HCT116 (cell line): Measurements from ENCODE around the gene GBP7. TPM values are rescaled to one million over a fixed set of nuclear protein-coding genes. Genes with fewer than 3 reads are reported as not detected.

ENCODE experiments used
- ATAC-seq: fragments of 200-7000 bp; cut with Tn5 transposase; 2 replicates; pipeline ENCODE4 v1.9.1; 2020; ENCODE audit warnings: mild to moderate bottlenecking, moderate library complexity
- BruUV-seq: library from RNA; stranded (reverse); fragments of 400-500 nt; replicated peaks from 2 replicates; lab custom pipeline; 2021; lab: Mats Ljungman, UMichigan
- CTCF ChIA-PET: fragments of 300-600 bp; sonication (Branson Sonifier 250); formaldehyde crosslinking; loops from one replicate; lab custom pipeline; 2021; ENCODE audit warnings: antibody characterized with exemption; lab: Charles Lee
- POLR2A ChIA-PET: fragments of 300-600, 350-600 bp; sonication (Branson Sonifier 250); formaldehyde crosslinking; loops from one replicate; lab custom pipeline; 2021; ENCODE audit warnings: antibody characterized with exemption; lab: Charles Lee
- RAD21 ChIA-PET, 2 experiments: fragments of 300-600 bp; sonication (Branson Sonifier 250); formaldehyde crosslinking; loops; one replicate each; lab custom pipeline; 2023; ENCODE audit warnings: low total read pairs in 2 of 2; ENCODE audit not compliant: uncharacterized antibody in 2 of 2, unreplicated experiment in 2 of 2, low non-redundant PET in 1 of 2; lab: Charles Lee
- DNase-seq: peaks from one replicate; pipeline ENCODE4 v3.0.0-alpha.2; 2010; ENCODE audit warnings: low read depth, low spot score
- H2AFZ ChIP-seq: fragments of 200-600 bp; shearing (Covaris generic), sonication (generic); 2 replicates; pipeline ENCODE4 v1.6.1; 2017; ENCODE audit warnings: low read depth, mixed run types, mixed read lengths, antibody characterized with exemption, low read length; ENCODE audit not compliant: poor library complexity, severe bottlenecking
- H3K27ac ChIP-seq: 2 replicates; pipeline ENCODE4 v1.5.1; 2012; ENCODE audit warnings: low read depth, low read length
- H3K27me3 ChIP-seq: fragments of 200-600 bp; sonication (generic); 2 replicates; pipeline ENCODE4 v1.6.1; 2016; ENCODE audit warnings: mixed run types, low read length, mixed read lengths; ENCODE audit not compliant: insufficient read depth
- H3K36me3 ChIP-seq, 2 experiments: fragments of 200-500 bp in 1 of 2; fragments of 200-600 bp in 1 of 2; sonication (Bioruptor generic) in 1 of 2; sonication (generic) in 1 of 2; 2 replicates each; pipeline versions ENCODE4 v1.5.1 to v1.6.1; 2014 to 2016; ENCODE audit warnings: low read length in 2 of 2, inconsistent platforms in 1 of 2, mixed read lengths in 1 of 2, mixed run types in 1 of 2; ENCODE audit not compliant: insufficient read depth in 2 of 2, control insufficient read depth in 1 of 2
- H3K4me1 ChIP-seq, 2 experiments: fragments of 200-600 bp in 1 of 2; sonication (generic) in 1 of 2; 2 replicates each; pipeline versions ENCODE4 v1.5.1 to v1.6.1; 2012 to 2017; ENCODE audit warnings: low read length in 2 of 2, inconsistent platforms in 1 of 2, mild to moderate bottlenecking in 1 of 2, mixed read lengths in 1 of 2, mixed run types in 1 of 2, moderate library complexity in 1 of 2; ENCODE audit not compliant: insufficient read depth in 2 of 2, control insufficient read depth in 1 of 2
- H3K4me2 ChIP-seq: fragments of 200-600 bp; sonication (generic); 2 replicates; pipeline ENCODE4 v1.6.1; 2017; ENCODE audit warnings: mixed run types, low read length, mixed read lengths
- H3K4me3 ChIP-seq, 2 experiments: fragments of 200-600 bp in 1 of 2; sonication (generic) in 1 of 2; replicated peaks in 1 of 2; 2 replicates each; pipeline ENCODE4 v1.5.1; 2011 to 2016; ENCODE audit warnings: low read length in 2 of 2, control low read depth in 1 of 2, low read depth in 1 of 2, mild to moderate bottlenecking in 1 of 2, mixed read lengths in 1 of 2, mixed run types in 1 of 2
- H3K79me2 ChIP-seq: fragments of 200-600 bp; sonication (generic); 2 replicates; pipeline ENCODE4 v1.6.1; 2017; ENCODE audit warnings: mild to moderate bottlenecking, mixed run types, low read length, moderate library complexity, mixed read lengths; ENCODE audit not compliant: insufficient read depth
- H3K9ac ChIP-seq: fragments of 200-600 bp; sonication (generic); 2 replicates; pipeline ENCODE4 v1.6.1; 2016; ENCODE audit warnings: low read length, mixed read lengths
- H3K9me2 ChIP-seq: fragments of 200-600 bp; sonication (generic), shearing (Covaris generic); 2 replicates; pipeline ENCODE4 v1.6.1; 2017; ENCODE audit warnings: mixed run types, mild to moderate bottlenecking, moderate library complexity; ENCODE audit not compliant: insufficient read depth
- H3K9me3 ChIP-seq, 2 experiments: fragments of 200-500 bp in 1 of 2; fragments of 200-600 bp in 1 of 2; sonication (Bioruptor generic) in 1 of 2; sonication (generic) in 1 of 2; 2 replicates each; pipeline ENCODE4 v1.6.1; 2014 to 2017; ENCODE audit warnings: low read length in 2 of 2, mixed read lengths in 2 of 2, inconsistent platforms in 1 of 2, low read depth in 1 of 2, mild to moderate bottlenecking in 1 of 2, mixed run types in 1 of 2, moderate library complexity in 1 of 2; ENCODE audit not compliant: control insufficient read depth in 1 of 2, insufficient read depth in 1 of 2
- H4K20me1 ChIP-seq: fragments of 200-600 bp; sonication (generic), shearing (Covaris generic); 2 replicates; pipeline ENCODE4 v1.6.1; 2017; ENCODE audit warnings: mixed run types, mild to moderate bottlenecking, moderate library complexity; ENCODE audit not compliant: insufficient read depth
- EGR1 ChIP-seq: IDR thresholded peaks from 2 replicates; pipeline ENCODE4 v1.6.1; 2012; ENCODE audit warnings: low read depth
- ELF1 ChIP-seq: IDR thresholded peaks from 2 replicates; pipeline ENCODE4 v1.6.1; 2012; ENCODE audit warnings: low read depth, borderline replicate concordance
- EZH2 ChIP-seq: fragments of 200-600 bp; sonication (generic); IDR thresholded peaks from 2 replicates; pipeline ENCODE4 v1.6.1; 2017; ENCODE audit warnings: antibody characterized with exemption, mixed run types
- EZH2phosphoT487 ChIP-seq: fragments of 200-600 bp; IDR thresholded peaks from 2 replicates; pipeline ENCODE4 v1.6.1; 2018; ENCODE audit warnings: antibody characterized with exemption, borderline replicate concordance
- FOSL1 ChIP-seq: IDR thresholded peaks from 2 replicates; pipeline ENCODE4 v1.6.1; 2012; ENCODE audit warnings: low read depth
- JUND ChIP-seq: IDR thresholded peaks from 2 replicates; pipeline ENCODE4 v1.6.1; 2012
- SRF ChIP-seq: IDR thresholded peaks from 2 replicates; pipeline ENCODE4 v1.6.1; 2012; ENCODE audit warnings: low read depth
- TCF7L2 ChIP-seq: IDR thresholded peaks from 2 replicates; pipeline ENCODE4 v1.7.0; 2011; ENCODE audit warnings: borderline replicate concordance, inconsistent platforms; ENCODE audit not compliant: insufficient read depth, insufficient read length; ENCODE audit errors: extremely low read depth
- YY1 ChIP-seq: IDR thresholded peaks from 2 replicates; pipeline ENCODE4 v1.6.1; 2011; ENCODE audit warnings: low read length, low read depth, moderate library complexity, mild to moderate bottlenecking; ENCODE audit not compliant: insufficient replicate concordance; ENCODE audit errors: extremely low read depth
- ZFX ChIP-seq: fragments of 450-650 bp; IDR thresholded peaks from 2 replicates; pipeline ENCODE4 v1.6.1; 2017
- ZNF274 ChIP-seq: fragments of 200-500 bp; sonication (Bioruptor generic); IDR thresholded peaks from 2 replicates; pipeline ENCODE4 v1.6.1; 2014; ENCODE audit warnings: mild to moderate bottlenecking, low read depth, low read length, inconsistent platforms
- intact Hi-C: fragments of 100-400 bp; cut with micrococcal nuclease; formaldehyde crosslinking; loops from 2 replicates; pipeline ENCODE4 v1.10.0; 2022
- total RNA-seq: library from RNA; stranded (reverse); gene quantifications from one replicate; pipeline ENCODE4 v1.2.1, GENCODE V29; 2021; ENCODE audit not compliant: unreplicated experiment
- TF ChIP-seq, protein P1 (sequence below): IDR thresholded peaks from 2 replicates; pipeline ENCODE4 v1.6.1; 2012
- TF ChIP-seq, protein P2 (sequence below): IDR thresholded peaks from 2 replicates; pipeline ENCODE4 v1.6.1; 2011; ENCODE audit warnings: mild to moderate bottlenecking, low read length, moderate library complexity; ENCODE audit not compliant: insufficient replicate concordance; ENCODE audit errors: extremely low read depth
- TF ChIP-seq, protein P3 (sequence below), 3 experiments: fragments of 200-600 bp in 1 of 3; sonication (generic) in 1 of 3; IDR thresholded peaks in 2 of 3; conservative IDR thresholded peaks in 1 of 3; 2 replicates each; pipeline ENCODE4 v1.5.1; 2012 to 2017; ENCODE audit warnings: low read depth in 2 of 3, low read length in 2 of 3, antibody characterized with exemption in 1 of 3, borderline replicate concordance in 1 of 3, control low read depth in 1 of 3, mild to moderate bottlenecking in 1 of 3, mixed read lengths in 1 of 3, mixed run types in 1 of 3, moderate library complexity in 1 of 3; ENCODE audit not compliant: insufficient read depth in 1 of 3

The GBP7 gene
- total RNA-seq, 1 experiment from 2014 or later: not detected

DNA sequence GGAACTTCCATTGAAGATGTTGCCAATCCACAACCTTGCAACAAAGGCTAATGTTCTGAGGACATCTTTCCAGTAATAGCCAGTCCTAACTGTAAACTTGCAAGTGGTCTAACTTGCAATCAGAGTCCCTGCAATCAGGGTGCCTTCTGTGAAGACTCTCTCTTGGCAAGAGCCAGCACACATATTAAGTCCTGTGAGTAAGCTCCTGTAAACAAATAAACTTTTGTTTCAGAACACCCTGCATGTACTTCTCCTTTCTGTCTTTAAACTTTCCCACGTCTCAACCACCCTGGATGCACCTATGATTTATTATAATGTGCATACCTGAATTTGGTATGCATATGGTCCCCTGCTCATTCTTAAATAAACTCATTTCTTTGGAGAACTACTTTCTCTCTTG lies 9.1 kb downstream of the GBP7 start:
- H2AFZ ChIP-seq: no peak overlapping the region
- no peaks in the 10 kb centered on the region for H3K9me2 ChIP-seq
- ChIA-PET RAD21 (no interaction called here), POLR2A (no interaction called here), CTCF (interaction anchor here (0.5 kb wide), 1 partner anchor 169 kb away, joined by 3 read pairs; no protein-coding TSS in a partner anchor)
- no peaks in the 10 kb centered on the region for H3K4me1 ChIP-seq
- intact Hi-C loops: no loop called here
- no peaks in the 10 kb centered on the region for H3K27me3 ChIP-seq
- no TSS peak for BruUV-seq
- ATAC-seq (no peak), DNase-seq (no peak)
- no peaks in the 10 kb centered on the region for H3K36me3 ChIP-seq
- H3K9ac ChIP-seq: no peak overlapping the region
- H3K27ac ChIP-seq: no peak overlapping the region
- no peaks in the 10 kb centered on the region for H4K20me1 ChIP-seq
- no peaks in the 10 kb centered on the region for H3K9me3 ChIP-seq
- H3K79me2 ChIP-seq: no peaks in the 10 kb centered on the region
- no peak overlapping the region for H3K4me3 ChIP-seq
- H3K4me2 ChIP-seq: no peak overlapping the region
- TF ChIP-seq SRF (no peak), ZNF274 (no peak), EZH2 (no peak), EZH2phosphoT487 (no peak), ELF1 (no peak)
- TF ChIP-seq, protein P1, sequence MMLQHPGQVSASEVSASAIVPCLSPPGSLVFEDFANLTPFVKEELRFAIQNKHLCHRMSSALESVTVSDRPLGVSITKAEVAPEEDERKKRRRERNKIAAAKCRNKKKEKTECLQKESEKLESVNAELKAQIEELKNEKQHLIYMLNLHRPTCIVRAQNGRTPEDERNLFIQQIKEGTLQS: no peak
- TF ChIP-seq, protein P2, sequence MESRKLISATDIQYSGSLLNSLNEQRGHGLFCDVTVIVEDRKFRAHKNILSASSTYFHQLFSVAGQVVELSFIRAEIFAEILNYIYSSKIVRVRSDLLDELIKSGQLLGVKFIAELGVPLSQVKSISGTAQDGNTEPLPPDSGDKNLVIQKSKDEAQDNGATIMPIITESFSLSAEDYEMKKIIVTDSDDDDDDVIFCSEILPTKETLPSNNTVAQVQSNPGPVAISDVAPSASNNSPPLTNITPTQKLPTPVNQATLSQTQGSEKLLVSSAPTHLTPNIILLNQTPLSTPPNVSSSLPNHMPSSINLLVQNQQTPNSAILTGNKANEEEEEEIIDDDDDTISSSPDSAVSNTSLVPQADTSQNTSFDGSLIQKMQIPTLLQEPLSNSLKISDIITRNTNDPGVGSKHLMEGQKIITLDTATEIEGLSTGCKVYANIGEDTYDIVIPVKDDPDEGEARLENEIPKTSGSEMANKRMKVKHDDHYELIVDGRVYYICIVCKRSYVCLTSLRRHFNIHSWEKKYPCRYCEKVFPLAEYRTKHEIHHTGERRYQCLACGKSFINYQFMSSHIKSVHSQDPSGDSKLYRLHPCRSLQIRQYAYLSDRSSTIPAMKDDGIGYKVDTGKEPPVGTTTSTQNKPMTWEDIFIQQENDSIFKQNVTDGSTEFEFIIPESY: no peak

DNA sequence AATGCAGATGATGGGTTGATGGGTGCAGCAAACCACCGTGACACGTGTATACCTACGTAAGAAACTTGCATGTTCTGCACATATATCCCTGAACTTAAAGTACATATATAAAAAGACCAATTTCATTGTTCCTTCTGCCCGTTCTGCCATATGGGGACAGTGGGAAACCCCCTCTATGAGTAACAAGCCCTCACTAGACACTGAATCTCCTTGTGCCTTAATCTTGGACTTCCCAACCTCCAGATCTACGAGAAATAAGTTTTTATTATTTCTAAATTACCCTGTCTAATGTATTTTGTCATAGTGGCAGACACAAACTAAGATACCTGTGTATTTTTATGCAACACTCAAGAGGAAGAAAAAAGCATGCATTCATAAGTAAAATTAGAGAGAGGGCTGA lies 10.0 kb downstream of the GBP7 start:
- Histone ChIP-seq H3K79me2 (no peaks in the 10 kb centered on the region), H2AFZ (no peak overlapping the region), H3K4me3 (no peak overlapping the region), H3K9ac (no peak overlapping the region), H4K20me1 (no peaks in the 10 kb centered on the region), H3K4me2 (no peak overlapping the region), H3K27me3 (no peaks in the 10 kb centered on the region), H3K27ac (no peak overlapping the region), H3K9me2 (no peaks in the 10 kb centered on the region), H3K9me3 (no peaks in the 10 kb centered on the region), H3K36me3 (no peaks in the 10 kb centered on the region), H3K4me1 (no peaks in the 10 kb centered on the region)
- no peak for DNase-seq
- intact Hi-C loops: no loop called here
- TF ChIP-seq YY1 (no peak), EZH2 (no peak), ELF1 (no peak), JUND (no peak), TCF7L2 (no peak), ZFX (no peak), EGR1 (no peak), FOSL1 (no peak)
- TF ChIP-seq, protein P3, sequence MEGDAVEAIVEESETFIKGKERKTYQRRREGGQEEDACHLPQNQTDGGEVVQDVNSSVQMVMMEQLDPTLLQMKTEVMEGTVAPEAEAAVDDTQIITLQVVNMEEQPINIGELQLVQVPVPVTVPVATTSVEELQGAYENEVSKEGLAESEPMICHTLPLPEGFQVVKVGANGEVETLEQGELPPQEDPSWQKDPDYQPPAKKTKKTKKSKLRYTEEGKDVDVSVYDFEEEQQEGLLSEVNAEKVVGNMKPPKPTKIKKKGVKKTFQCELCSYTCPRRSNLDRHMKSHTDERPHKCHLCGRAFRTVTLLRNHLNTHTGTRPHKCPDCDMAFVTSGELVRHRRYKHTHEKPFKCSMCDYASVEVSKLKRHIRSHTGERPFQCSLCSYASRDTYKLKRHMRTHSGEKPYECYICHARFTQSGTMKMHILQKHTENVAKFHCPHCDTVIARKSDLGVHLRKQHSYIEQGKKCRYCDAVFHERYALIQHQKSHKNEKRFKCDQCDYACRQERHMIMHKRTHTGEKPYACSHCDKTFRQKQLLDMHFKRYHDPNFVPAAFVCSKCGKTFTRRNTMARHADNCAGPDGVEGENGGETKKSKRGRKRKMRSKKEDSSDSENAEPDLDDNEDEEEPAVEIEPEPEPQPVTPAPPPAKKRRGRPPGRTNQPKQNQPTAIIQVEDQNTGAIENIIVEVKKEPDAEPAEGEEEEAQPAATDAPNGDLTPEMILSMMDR (IDR thresholded peaks at IDR 0.05 in 2 of 3, conservative IDR thresholded peaks at IDR 0.05 in 1 of 3; ENCODE audit: borderline replicate concordance in 1 of 3, insufficient read depth in 1 of 3, low read depth in 2 of 3, low read length in 2 of 3): no peak
- TF ChIP-seq, protein P2: no peak
- BruUV-seq: no TSS peak
- POLR2A ChIA-PET: no interaction called here
- CTCF ChIA-PET: no interaction called here
- RAD21 ChIA-PET: no interaction called here
- no peak for ATAC-seq
